ENCODE data around the gene MAGI2. TPM values are rescaled to one million over a fixed set of nuclear protein-coding genes. Genes with fewer than 3 reads are reported as not detected.

The MAGI2 gene
- total and polyA plus RNA-seq, 2 donors (not counting 3 experiments of a cell fraction or from before 2014, with no cell fraction given): 0.28 to 6.0 TPM

DNA sequence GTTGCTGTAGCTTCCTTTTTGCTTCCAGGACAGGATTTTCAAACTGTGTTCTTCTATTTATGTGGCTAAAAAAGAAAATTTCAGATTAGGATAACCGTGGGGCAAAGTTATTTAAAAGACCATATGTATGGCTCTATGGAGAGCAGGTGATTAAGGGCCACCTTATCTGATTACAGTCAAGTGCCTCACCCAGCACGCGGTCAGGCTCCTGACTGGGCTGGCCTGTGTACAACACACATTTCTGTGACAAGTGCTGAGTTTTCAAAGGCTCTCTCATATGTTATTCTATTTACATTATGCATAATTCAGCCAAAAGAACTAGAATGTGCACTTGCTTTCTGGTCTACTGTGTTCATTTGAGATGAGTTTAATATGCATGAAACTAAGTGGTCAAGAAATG is 1107.5 kb downstream of the MAGI2 start:
- dilution Hi-C loops (cut with MboI; ENCODE audit: extremely low pct_ligation_motif_present, low sequenced_read_pairs) (no loop called here), intact Hi-C loops (cut with micrococcal nuclease) (no loop called here)
- H3K9ac ChIP-seq (replicated peaks; ENCODE audit: extremely low read depth, insufficient read depth, low read length): no peak overlapping the region
- H2AFZ ChIP-seq (ENCODE audit: low read depth, low read length): no peak overlapping the region
- BruUV-seq (replicated peaks): no TSS peak
- FAIRE-seq: no peak
- no peaks in the 10 kb centered on the region for H3K9me3 ChIP-seq (replicated peaks; ENCODE audit: control insufficient read depth, insufficient read depth, low read length)
- TF ChIP-seq JUN (IDR thresholded peaks at IDR 0.05; ENCODE audit: borderline replicate concordance, insufficient read depth, insufficient read length, low read depth) (no peak), POLR2AphosphoS5 (IDR thresholded peaks at IDR 0.05; ENCODE audit: insufficient read depth, low read depth, low read length) (no peak), FOS (IDR thresholded peaks at IDR 0.05; ENCODE audit: borderline replicate concordance, insufficient read depth, low read length) (no peak), MYC (IDR thresholded peaks at IDR 0.05; ENCODE audit: low read depth, low read length) (no peak), EZH2 (IDR thresholded peaks at IDR 0.05; ENCODE audit: borderline replicate concordance, low read depth, low read length, severe bottlenecking) (no peak), POLR2A (IDR thresholded peaks at IDR 0.05; ENCODE audit: low read depth, low read length) (no peak), GATA2 (IDR thresholded peaks at IDR 0.05; ENCODE audit: insufficient read depth, insufficient read length, low read depth, low read length) (no peak)
- TF ChIP-seq, protein P1, sequence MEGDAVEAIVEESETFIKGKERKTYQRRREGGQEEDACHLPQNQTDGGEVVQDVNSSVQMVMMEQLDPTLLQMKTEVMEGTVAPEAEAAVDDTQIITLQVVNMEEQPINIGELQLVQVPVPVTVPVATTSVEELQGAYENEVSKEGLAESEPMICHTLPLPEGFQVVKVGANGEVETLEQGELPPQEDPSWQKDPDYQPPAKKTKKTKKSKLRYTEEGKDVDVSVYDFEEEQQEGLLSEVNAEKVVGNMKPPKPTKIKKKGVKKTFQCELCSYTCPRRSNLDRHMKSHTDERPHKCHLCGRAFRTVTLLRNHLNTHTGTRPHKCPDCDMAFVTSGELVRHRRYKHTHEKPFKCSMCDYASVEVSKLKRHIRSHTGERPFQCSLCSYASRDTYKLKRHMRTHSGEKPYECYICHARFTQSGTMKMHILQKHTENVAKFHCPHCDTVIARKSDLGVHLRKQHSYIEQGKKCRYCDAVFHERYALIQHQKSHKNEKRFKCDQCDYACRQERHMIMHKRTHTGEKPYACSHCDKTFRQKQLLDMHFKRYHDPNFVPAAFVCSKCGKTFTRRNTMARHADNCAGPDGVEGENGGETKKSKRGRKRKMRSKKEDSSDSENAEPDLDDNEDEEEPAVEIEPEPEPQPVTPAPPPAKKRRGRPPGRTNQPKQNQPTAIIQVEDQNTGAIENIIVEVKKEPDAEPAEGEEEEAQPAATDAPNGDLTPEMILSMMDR (IDR thresholded peaks at IDR 0.05; ENCODE audit: extremely low read depth in 1 of 2, insufficient read depth in 1 of 2, low read depth in 1 of 2, low read length in 2 of 2): no peak
- TF ChIP-seq, protein P2, sequence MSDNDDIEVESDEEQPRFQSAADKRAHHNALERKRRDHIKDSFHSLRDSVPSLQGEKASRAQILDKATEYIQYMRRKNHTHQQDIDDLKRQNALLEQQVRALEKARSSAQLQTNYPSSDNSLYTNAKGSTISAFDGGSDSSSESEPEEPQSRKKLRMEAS (IDR thresholded peaks at IDR 0.05; ENCODE audit: insufficient read depth, insufficient read length): no peak
- H3K9me1 ChIP-seq (replicated peaks; ENCODE audit: control insufficient read depth, extremely low read depth, insufficient read depth, low read length): no peaks in the 10 kb centered on the region
- H3K79me2 ChIP-seq (ENCODE audit: control insufficient read depth, insufficient read depth, low read length): no peaks in the 10 kb centered on the region
- H3K4me3 ChIP-seq (replicated peaks in 1 of 3; ENCODE audit: insufficient read depth in 1 of 3, low read depth in 1 of 3, low read length in 3 of 3): no peak overlapping the region
- no peak overlapping the region for H3K4me2 ChIP-seq (ENCODE audit: insufficient read depth, low read length)
- POLR2A ChIA-PET: no interaction called here
- no peak overlapping the region for H3K27ac ChIP-seq (ENCODE audit: insufficient read depth, low read depth, low read length)
- no peaks in the 10 kb centered on the region for H3K4me1 ChIP-seq (ENCODE audit: control insufficient read depth, extremely low read depth, insufficient read depth, low read length)
- no peaks in the 10 kb centered on the region for H4K20me1 ChIP-seq (replicated peaks; ENCODE audit: control insufficient read depth, extremely low read depth, insufficient read depth, low read length)
- no peaks in the 10 kb centered on the region for H3K36me3 ChIP-seq (ENCODE audit: control insufficient read depth in 2 of 2, extremely low read depth in 1 of 2, insufficient read depth in 2 of 2, low read length in 2 of 2)
- CTCF ChIA-PET: interaction anchor here (1.3 kb wide), 1 partner anchor 21 kb away, joined by 3 read pairs; no protein-coding TSS in a partner anchor
- DNase-seq (ENCODE audit: low read depth, low spot score): no peak
- no peaks in the 10 kb centered on the region for H3K27me3 ChIP-seq (ENCODE audit: control insufficient read depth in 2 of 2, insufficient read depth in 2 of 2, low read length in 2 of 2)
